ENCODE data around the gene SLC4A7. TPM values are rescaled to one million over a fixed set of nuclear protein-coding genes. Genes with fewer than 3 reads are reported as not detected.

Gene SLC4A7
- polyA plus RNA-seq, 4 donors = 13.8 to 53.0 (median 28.4) TPM

DNA sequence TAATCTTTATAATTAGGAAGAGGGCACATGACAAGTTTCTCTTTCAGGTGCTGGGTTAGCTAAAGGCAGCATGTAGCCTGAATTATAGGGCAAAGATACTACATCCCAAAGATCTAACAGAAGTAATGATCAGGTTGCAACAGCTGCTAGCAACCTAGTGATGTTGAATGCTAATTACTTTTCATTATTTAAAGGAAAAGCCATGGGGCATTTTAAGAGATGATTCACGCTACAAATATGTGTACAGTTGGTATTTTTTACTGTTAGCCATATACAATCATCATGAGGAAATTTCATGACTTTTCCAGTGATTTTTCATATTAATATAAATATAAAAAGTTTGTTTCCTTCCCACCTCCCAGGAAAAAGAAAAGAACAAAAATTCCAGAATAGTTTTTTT lies 158.0 kb downstream of the SLC4A7 start:
- Histone ChIP-seq H3K27me3 (ENCODE audit: control insufficient read depth in 3 of 3, insufficient read depth in 3 of 3, low read length in 3 of 3) (no peaks in the 10 kb centered on the region), H3K4me1 (ENCODE audit: control insufficient read depth in 3 of 3, insufficient read depth in 2 of 3, low read depth in 1 of 3, low read length in 2 of 3) (no peaks in the 10 kb centered on the region), H3K36me3 (ENCODE audit: control insufficient read depth in 3 of 3, insufficient read depth in 2 of 3, low read depth in 1 of 3, low read length in 3 of 3) (no peaks in the 10 kb centered on the region), H3K4me3 (ENCODE audit: low read depth in 1 of 3, low read length in 3 of 3) (no peak overlapping the region), H3K9me3 (ENCODE audit: control insufficient read depth in 2 of 2, insufficient read depth in 1 of 2, low read depth in 1 of 2, low read length in 1 of 2) (peaks cover 0 to 13% of the 10 kb centered on the region in 2 donors), H3K27ac (ENCODE audit: low read depth in 1 of 3, low read length in 2 of 3) (no peak overlapping the region)
- FAIRE-seq (no peak), DNase-seq (no peak)
- WGBS, 3 donors = 68 to 95% (median 90%) methylated on average over 1 of the region's 1 CpG

DNA sequence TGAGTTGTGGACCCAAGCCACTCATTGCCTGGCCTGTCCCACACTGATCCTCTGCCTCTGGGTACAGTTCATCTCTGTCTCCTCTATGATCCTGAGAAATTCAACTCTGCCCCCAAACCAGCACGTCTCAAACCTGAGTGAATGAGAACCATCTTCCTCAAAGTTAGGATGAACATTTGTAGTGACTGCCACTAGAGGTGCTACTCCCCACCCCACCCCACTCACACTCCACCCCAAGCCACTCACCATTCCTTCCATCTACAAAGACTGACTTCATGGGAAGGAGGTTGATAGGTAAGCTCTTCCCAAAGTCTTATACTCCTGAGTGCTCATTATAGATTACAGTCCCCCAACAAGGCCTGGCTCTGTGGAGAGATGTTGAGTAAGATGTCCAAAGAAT lies 158.8 kb downstream of the SLC4A7 start:
- DNase-seq = no peak
- Histone ChIP-seq H3K4me3 (ENCODE audit: low read depth in 1 of 3, low read length in 3 of 3) (no peak overlapping the region), H3K27ac (ENCODE audit: low read depth in 1 of 3, low read length in 2 of 3) (no peak overlapping the region), H3K36me3 (ENCODE audit: control insufficient read depth in 3 of 3, insufficient read depth in 2 of 3, low read depth in 1 of 3, low read length in 3 of 3) (no peaks in the 10 kb centered on the region), H3K9me3 (ENCODE audit: control insufficient read depth in 2 of 2, insufficient read depth in 1 of 2, low read depth in 1 of 2, low read length in 1 of 2) (peaks cover 0 to 13% of the 10 kb centered on the region in 2 donors), H3K27me3 (ENCODE audit: control insufficient read depth in 3 of 3, insufficient read depth in 3 of 3, low read length in 3 of 3) (no peaks in the 10 kb centered on the region), H3K4me1 (ENCODE audit: control insufficient read depth in 3 of 3, insufficient read depth in 2 of 3, low read depth in 1 of 3, low read length in 2 of 3) (no peaks in the 10 kb centered on the region)
- no peak for FAIRE-seq
- 73 to 86% (median 81%) methylated on average over 1 of the region's 1 CpG for WGBS, 3 donors

DNA sequence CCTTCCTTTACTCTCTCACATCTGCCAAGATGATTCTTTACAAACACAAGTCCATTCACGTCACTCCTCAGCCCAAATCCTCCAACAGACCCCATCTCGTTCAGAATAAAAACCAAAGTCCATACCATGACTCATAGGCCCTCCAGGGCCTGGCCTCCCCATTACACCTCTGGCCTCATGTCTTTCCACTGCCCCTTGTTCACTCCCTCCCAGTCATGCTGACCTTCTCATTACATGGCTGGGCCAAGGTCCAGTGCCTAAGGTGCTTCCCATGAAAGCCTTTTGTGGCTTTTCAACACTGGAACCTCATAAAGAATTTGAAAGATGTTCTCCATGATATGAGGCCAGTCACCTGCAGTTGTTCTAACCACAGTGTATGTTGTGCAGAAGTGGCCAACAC lies 159.5 kb downstream of the SLC4A7 start:
- DNase-seq (peak in 1 of 2 donors; percentile 24), FAIRE-seq (no peak)
- peaks cover 0 to 13% of the 10 kb centered on the region in 2 donors for H3K9me3 ChIP-seq (ENCODE audit: control insufficient read depth in 2 of 2, insufficient read depth in 1 of 2, low read depth in 1 of 2, low read length in 1 of 2)
- no peak overlapping the region for H3K4me3 ChIP-seq (ENCODE audit: low read depth in 1 of 3, low read length in 3 of 3)
- H3K27me3 ChIP-seq (ENCODE audit: control insufficient read depth in 3 of 3, insufficient read depth in 3 of 3, low read length in 3 of 3) = no peaks in the 10 kb centered on the region
- H3K27ac ChIP-seq (ENCODE audit: low read depth in 1 of 3, low read length in 2 of 3) = no peak overlapping the region
- no peaks in the 10 kb centered on the region for H3K4me1 ChIP-seq (ENCODE audit: control insufficient read depth in 3 of 3, insufficient read depth in 2 of 3, low read depth in 1 of 3, low read length in 2 of 3)
- H3K36me3 ChIP-seq (ENCODE audit: control insufficient read depth in 3 of 3, insufficient read depth in 2 of 3, low read depth in 1 of 3, low read length in 3 of 3) = no peaks in the 10 kb centered on the region
- 55 to 67% (median 65%) methylated on average over 2 of the region's 2 CpGs for WGBS, 3 donors

- WGBS, 3 donors = 74 to 81% (median 80%) methylated on average over 3 of the region's 3 CpGs
- DNase-seq = no peak
- Histone ChIP-seq H3K27me3 (ENCODE audit: control insufficient read depth in 3 of 3, insufficient read depth in 3 of 3, low read length in 3 of 3) (no peaks in the 10 kb centered on the region), H3K36me3 (ENCODE audit: control insufficient read depth in 3 of 3, insufficient read depth in 2 of 3, low read depth in 1 of 3, low read length in 3 of 3) (no peaks in the 10 kb centered on the region), H3K27ac (ENCODE audit: low read depth in 1 of 3, low read length in 2 of 3) (no peak overlapping the region), H3K9me3 (ENCODE audit: control insufficient read depth in 2 of 2, insufficient read depth in 1 of 2, low read depth in 1 of 2, low read length in 1 of 2) (peaks cover 0 to under 1% of the 10 kb centered on the region in 2 donors), H3K4me1 (ENCODE audit: control insufficient read depth in 3 of 3, insufficient read depth in 2 of 3, low read depth in 1 of 3, low read length in 2 of 3) (no peaks in the 10 kb centered on the region), H3K4me3 (ENCODE audit: low read depth in 1 of 3, low read length in 3 of 3) (no peak overlapping the region)
- no peak for FAIRE-seq
Measured at GRCh38 chr3:27323087-27323570, 161.1 kb downstream of the SLC4A7 start.

Other genes starting within 250 kb of the SLC4A7 start
- 1 to 10 TPM in 1 of 4 donors, under 1 TPM in 3; 0.30 to 3.6 (median 0.67) TPM for gene NEK10, start 115.0 kb downstream of the SLC4A7 start, polyA plus RNA-seq
- gene EOMES, start 237.9 kb upstream of the SLC4A7 start, polyA plus RNA-seq = under 1 TPM in 2 of 4 donors, not detected in 2; 0.13 to 0.40 TPM

All from small intestine (tissue), 7 donors.